Upper lobe of left lung (tissue), 6 donors: Measurements from ENCODE around the gene PRSS21. TPM values are rescaled to one million over a fixed set of nuclear protein-coding genes. Genes with fewer than 3 reads are reported as not detected.

Experiments
- ATAC-seq, 2 donors: fragments of 200-7000 bp; cut with Tn5 transposase; one replicate each; pipeline ENCODE4 v1.9.1; 2022; ENCODE audit warnings: mild to moderate bottlenecking in 2 of 2, moderate library complexity in 2 of 2; ENCODE audit not compliant: low FRiP score in 2 of 2
- DNase-seq, 2 donors: peaks; one replicate each; pipeline ENCODE4 v3.0.0-alpha.2; 2019 to 2020
- H3K27ac ChIP-seq, 4 donors: fragments of 200-600 bp; sonication (generic); one replicate each; pipeline ENCODE4 v1.5.1; 2016 to 2019
- H3K27me3 ChIP-seq, 4 donors: fragments of 200-600 bp; sonication (generic); one replicate each; pipeline ENCODE4 v1.5.1; 2017 to 2019
- H3K36me3 ChIP-seq, 4 donors: fragments of 200-600 bp; sonication (generic); one replicate each; pipeline ENCODE4 v1.5.1; 2016 to 2019
- H3K4me1 ChIP-seq, 4 donors: fragments of 200-600 bp; sonication (generic); one replicate each; pipeline ENCODE4 v1.5.1; 2018 to 2019
- H3K4me3 ChIP-seq, 4 donors: fragments of 200-600 bp; sonication (generic); one replicate each; pipeline ENCODE4 v1.5.1; 2017 to 2019; ENCODE audit warnings: mild to moderate bottlenecking in 2 of 4, moderate library complexity in 1 of 4
- H3K9me3 ChIP-seq, 4 donors: fragments of 200-600 bp; sonication (generic); one replicate each; pipeline ENCODE4 v1.5.1; 2018 to 2019
- CTCF ChIP-seq, 6 experiments: fragments of 450-650 bp in 4 of 6; fragments of 200-600 bp in 2 of 6; sonication (generic) in 2 of 6; IDR thresholded peaks; one replicate each; pipeline ENCODE4 v1.5.1; 2016 to 2019; ENCODE audit warnings: antibody characterized with exemption in 6 of 6
- EP300 ChIP-seq, 4 donors: sonication (generic); formaldehyde crosslinking; IDR thresholded peaks; one replicate each; pipeline ENCODE4 v1.5.1; 2017; ENCODE audit warnings: antibody characterized with exemption in 4 of 4, control low read depth in 2 of 4
- POLR2A ChIP-seq, 4 donors: fragments of 450-650 bp; IDR thresholded peaks; one replicate each; pipeline ENCODE4 v1.5.1; 2016 to 2017; ENCODE audit warnings: antibody characterized with exemption in 4 of 4, mild to moderate bottlenecking in 2 of 4
- POLR2AphosphoS5 ChIP-seq, 2 donors: sonication (generic); formaldehyde crosslinking; IDR thresholded peaks; one replicate each; pipeline ENCODE4 v1.5.1; 2017; ENCODE audit warnings: antibody characterized with exemption in 2 of 2
- WGBS, 2 donors: methylation state at CpG; one replicate each; pipeline ENCODE4 v1.1.5; 2017 to 2018; 5-methylcytosine and 5-hydroxymethylcytosine counted together
- total RNA-seq, 6 donors: library from RNA; depleted of rRNA in 4 of 6; stranded (reverse); fragments of >200 nt in 4 of 6; gene quantifications; one replicate each; pipeline versions ENCODE4 v1.1.0 to v1.2.1, GENCODE V29; 2016 to 2021
- donor health status: DM: no; HTN: no; CAD: no; lungs with moderate emphysema.
- donor health status: DM: no; HTN: yes; CAD: no; lungs with severe emphysema.

The PRSS21 gene
- total RNA-seq, 6 donors from 2014 or later: 1.2 to 16.2 (median 14.5) TPM; not detected in 1

- TF ChIP-seq POLR2AphosphoS5 (IDR thresholded peaks at IDR 0.05): no peak
- no peak for TF ChIP-seq EP300 (IDR thresholded peaks at IDR 0.05)
- TF ChIP-seq POLR2A (IDR thresholded peaks at IDR 0.05): no peak
- no peak for TF ChIP-seq CTCF (IDR thresholded peaks at IDR 0.05)
- H3K36me3 ChIP-seq: peaks cover 0 to 2% (median 0%) of the 10 kb centered on the region in 4 donors
- no peak for DNase-seq
Observed at GRCh38 chr16:2779978-2780898, 36.8 kb upstream of the PRSS21 start.

GRCh38 chr16:2782583-2783351 is 34.3 kb upstream of the PRSS21 start:
- H3K27ac ChIP-seq: no peak overlapping the region
- peaks cover 0 to 21% (median 13%) of the 10 kb centered on the region in 4 donors for H3K27me3 ChIP-seq
- H3K9me3 ChIP-seq: no peaks in the 10 kb centered on the region
- DNase-seq (no peak), ATAC-seq (no peak)
- peaks cover 11 to 27% (median 19%) of the 10 kb centered on the region in 4 donors for H3K4me1 ChIP-seq
- 74 to 87% methylated on average over 17 to 20 of the region's 20 CpGs for WGBS, 2 donors
- TF ChIP-seq CTCF (IDR thresholded peaks at IDR 0.05): no peak
- no peak for TF ChIP-seq POLR2A (IDR thresholded peaks at IDR 0.05)
- TF ChIP-seq POLR2AphosphoS5 (IDR thresholded peaks at IDR 0.05): no peak
- TF ChIP-seq EP300 (IDR thresholded peaks at IDR 0.05): no peak
- no peaks in the 10 kb centered on the region for H3K36me3 ChIP-seq
- no peak overlapping the region for H3K4me3 ChIP-seq

More at GRCh38 chr16:2779978-2780898, 36.8 kb upstream of the PRSS21 start:
- H3K4me1 ChIP-seq: peaks cover 17 to 29% (median 25%) of the 10 kb centered on the region in 4 donors
- ATAC-seq: no peak
- 70 to 76% methylated on average over 13 to 17 of the region's 17 CpGs for WGBS, 2 donors
- H3K9me3 ChIP-seq: no peaks in the 10 kb centered on the region
- H3K4me3 ChIP-seq: no peak overlapping the region
- peaks cover 0 to 8% (median 4%) of the 10 kb centered on the region in 4 donors for H3K27me3 ChIP-seq
- H3K27ac ChIP-seq: no peak overlapping the region

GRCh38 chr16:2783581-2784357 is 33.3 kb upstream of the PRSS21 start:
- H3K27me3 ChIP-seq: peaks cover 0 to 25% (median 15%) of the 10 kb centered on the region in 4 donors
- TF ChIP-seq CTCF (IDR thresholded peaks at IDR 0.05) (no peak), EP300 (IDR thresholded peaks at IDR 0.05) (no peak), POLR2AphosphoS5 (IDR thresholded peaks at IDR 0.05) (no peak), POLR2A (IDR thresholded peaks at IDR 0.05) (no peak)
- no peak for DNase-seq
- no peaks in the 10 kb centered on the region for H3K9me3 ChIP-seq
- H3K4me1 ChIP-seq: peaks cover 5 to 18% (median 12%) of the 10 kb centered on the region in 4 donors
- ATAC-seq: no peak
- no peak overlapping the region for H3K27ac ChIP-seq
- no peak overlapping the region for H3K4me3 ChIP-seq
- H3K36me3 ChIP-seq: no peaks in the 10 kb centered on the region
- WGBS, 2 donors: 89 to 93% methylated on average over 7 to 15 of the region's 15 CpGs

- WGBS, 2 donors: 77 to 92% methylated on average over 1 to 7 of the region's 15 CpGs
Observed at GRCh38 chr16:2784358-2785100, 32.5 kb upstream of the PRSS21 start.

More at GRCh38 chr16:2784358-2785100, 32.5 kb upstream of the PRSS21 start:
- Histone ChIP-seq H3K36me3 (no peaks in the 10 kb centered on the region), H3K27me3 (peaks cover 0 to 25% (median 15%) of the 10 kb centered on the region in 4 donors), H3K4me3 (peak overlapping the region in 3 of 4 donors; percentile 38 to 52 (median 40)), H3K4me1 (peaks cover 4 to 15% (median 11%) of the 10 kb centered on the region in 4 donors), H3K9me3 (no peaks in the 10 kb centered on the region), H3K27ac (no peak overlapping the region)
- DNase-seq (peak in 1 of 2 donors; percentile 79), ATAC-seq (no peak)
- no peak for TF ChIP-seq EP300 (IDR thresholded peaks at IDR 0.05)
- no peak for TF ChIP-seq POLR2AphosphoS5 (IDR thresholded peaks at IDR 0.05)
